K562 (cell line): Measurements from ENCODE around the gene CCDC85B. TPM values are rescaled to one million over a fixed set of nuclear protein-coding genes. Genes with fewer than 3 reads are reported as not detected.
A peak's percentile ranks its signal among the peaks of the same experiment; 100 is the strongest.

Experiments used
- ARHGAP35 ChIP-seq: fragments of 450-650 bp; IDR thresholded peaks from 2 replicates; pipeline ENCODE4 v1.6.1; 2018; ENCODE audit not compliant: partially characterized antibody
- ARID1B ChIP-seq: fragments of 450-650 bp; IDR thresholded peaks from 2 replicates; pipeline ENCODE4 v1.6.1; 2016; ENCODE audit warnings: antibody characterized with exemption, mild to moderate bottlenecking, inconsistent platforms
- ETV5 ChIP-seq: sonication (generic); formaldehyde crosslinking; IDR thresholded peaks from 2 replicates; pipeline ENCODE4 v1.4.0; 2020; ENCODE audit warnings: low read depth, mild to moderate bottlenecking, missing genetic modification reagents
- FOXJ2 ChIP-seq: fragments of 200-800 bp; sonication (Bioruptor generic); IDR thresholded peaks from 2 replicates; pipeline ENCODE4 v1.6.1; 2016; ENCODE audit warnings: missing genetic modification characterization, missing compliant biosample characterization
- HDAC8 ChIP-seq: fragments of 450-650 bp; IDR thresholded peaks from 2 replicates; pipeline ENCODE4 v1.6.1; 2016; ENCODE audit warnings: mild to moderate bottlenecking, missing genetic modification characterization, moderate library complexity, missing compliant biosample characterization
- MYNN ChIP-seq, 2 experiments: sonication (generic); formaldehyde crosslinking in 1 of 2; IDR thresholded peaks; 2 replicates each; pipeline versions ENCODE4 v1.5.0 to v1.6.1; 2016 to 2020; ENCODE audit warnings: antibody characterized with exemption in 1 of 2, missing genetic modification reagents in 1 of 2
- NFXL1 ChIP-seq: fragments of 450-650 bp; formaldehyde crosslinking; IDR thresholded peaks from 2 replicates; pipeline ENCODE4 v1.4.0; 2021; ENCODE audit warnings: mild to moderate bottlenecking
- POLR3A ChIP-seq: IDR thresholded peaks from 2 replicates; pipeline ENCODE4 v1.6.1; 2011; ENCODE audit warnings: borderline replicate concordance, mild to moderate bottlenecking, moderate library complexity; ENCODE audit not compliant: insufficient read length, insufficient read depth; ENCODE audit errors: extremely low read depth
- POU5F1 ChIP-seq: fragments of 150-350 bp; IDR thresholded peaks from 2 replicates; pipeline ENCODE4 v1.6.1; 2014; ENCODE audit warnings: borderline replicate concordance, low read length, low read depth, mild to moderate bottlenecking; ENCODE audit not compliant: partially characterized antibody
- PYGO2 ChIP-seq: fragments of 450-650 bp; IDR thresholded peaks from 2 replicates; pipeline ENCODE4 v1.6.1; 2016; ENCODE audit warnings: mild to moderate bottlenecking, missing genetic modification characterization, moderate library complexity, missing compliant biosample characterization
- RAD51 ChIP-seq: fragments of 450-650 bp; IDR thresholded peaks from 2 replicates; pipeline ENCODE4 v1.7.1; 2016; ENCODE audit warnings: low read depth, mild to moderate bottlenecking, borderline replicate concordance
- RBBP5 ChIP-seq: fragments of 200-600 bp; sonication (generic); IDR thresholded peaks from 2 replicates; pipeline ENCODE4 v1.6.1; 2012; ENCODE audit warnings: borderline replicate concordance, mild to moderate bottlenecking, low read length, control low read depth, inconsistent platforms; ENCODE audit not compliant: insufficient read depth, poor library complexity, severe bottlenecking
- SNIP1 ChIP-seq: fragments of 450-650 bp; IDR thresholded peaks from 2 replicates; pipeline ENCODE4 v1.7.1; 2017; ENCODE audit warnings: low read depth, mild to moderate bottlenecking
- SNRNP70 ChIP-seq: fragments of 200-400 bp; formaldehyde crosslinking; optimal IDR thresholded peaks from 2 replicates; pipeline ENCODE3; 2017; ENCODE audit warnings: low read depth, low read length
- SOX6 ChIP-seq: fragments of 450-650 bp; IDR thresholded peaks from 2 replicates; pipeline ENCODE4 v1.6.1; 2014; ENCODE audit warnings: mild to moderate bottlenecking
- SRSF9 ChIP-seq: fragments of 200-400 bp; formaldehyde crosslinking; IDR thresholded peaks from 2 replicates; pipeline ENCODE4 v1.6.1; 2017; ENCODE audit warnings: low read depth, low read length, borderline replicate concordance
- STAT6 ChIP-seq: sonication (generic); formaldehyde crosslinking; IDR thresholded peaks from 2 replicates; pipeline ENCODE4 v1.8.1; 2023; ENCODE audit warnings: mild to moderate bottlenecking, missing genetic modification reagents
- ZFPM2 ChIP-seq: fragments of 250-450 bp; sonication (Bioruptor Pico); IDR thresholded peaks from 2 replicates; pipeline ENCODE4 v1.5.1; 2022; ENCODE audit warnings: mild to moderate bottlenecking
- ZNF124 ChIP-seq: sonication (generic); formaldehyde crosslinking; IDR thresholded peaks from 2 replicates; pipeline ENCODE4 v1.8.1; 2022; ENCODE audit warnings: missing genetic modification reagents
- ZNF512 ChIP-seq: IDR thresholded peaks from 2 replicates; pipeline ENCODE4 v1.6.1; 2016; ENCODE audit warnings: missing genetic modification characterization, missing compliant biosample characterization
- ZNF609 ChIP-seq: sonication (generic); formaldehyde crosslinking; IDR thresholded peaks from 2 replicates; pipeline ENCODE4 v1.8.1; 2023; ENCODE audit warnings: missing genetic modification reagents, mild to moderate bottlenecking, borderline replicate concordance
- polyA plus RNA-seq, 8 experiments: library from polyadenylated mRNA; depleted of rRNA in 4 of 8; stranded (reverse) in 5 of 8; unstranded in 3 of 8; fragments of >200 nt; fragmentation: Nextera tagmentation in 2 of 8; fragmentation: Illumina TruSeq in 1 of 8; extraction: Ambion mirVana in 2 of 8; extraction: Trizol in 1 of 8; gene quantifications; 2 replicates each; pipeline versions ENCODE4 v1.2.1 to v1.2.3, GENCODE V29; 2011 to 2014; ENCODE audit warnings: inconsistent platforms in 1 of 8, missing spikeins in 1 of 8
- total RNA-seq, 7 experiments: library from RNA; depleted of rRNA in 6 of 7; stranded (reverse); fragments of >200 nt in 6 of 7; fragmentation: Illumina TruSeq in 2 of 7; extraction: Trizol in 2 of 7; gene quantifications; 2 replicates each; pipeline versions ENCODE4 v1.2.1 to v1.2.3, GENCODE V29; 2011 to 2021; ENCODE audit warnings: low replicate concordance in 1 of 7

Gene CCDC85B
- total and polyA plus RNA-seq, 9 of the 15 experiments (the other 6 are each of a cell fraction or from before 2014, with no cell fraction given): 0.14 to 138 (median 6.2) TPM

GRCh38 chr11:65847746-65848145, 42.7 kb upstream of the CCDC85B start (continued):
- no peak for TF ChIP-seq ZNF609 (CRISPR knock-in tag)
- no peak for TF ChIP-seq POLR3A
- TF ChIP-seq PYGO2 (tag): no peak
- no peak for TF ChIP-seq RBBP5
- TF ChIP-seq ZNF124 (CRISPR knock-in tag): no peak
- peak; percentile 64; the same call in 1 of the 2 replicates for TF ChIP-seq SOX6
- no peak for TF ChIP-seq STAT6 (CRISPR knock-in tag)
- TF ChIP-seq ARID1B: 0 out of 2 replicates have a peak, but pooled peaks have one; percentile 15
- TF ChIP-seq NFXL1: no peak
- no peak for TF ChIP-seq SNIP1
- no peak for TF ChIP-seq POU5F1
- no peak for TF ChIP-seq SNRNP70
- no peak for TF ChIP-seq ZFPM2 (CRISPR knock-in tag)
- peak; percentile 68 for TF ChIP-seq FOXJ2 (tag)
- TF ChIP-seq ARHGAP35: no peak
- no peak for TF ChIP-seq ZNF512 (tag)
- TF ChIP-seq RAD51: no peak
- TF ChIP-seq HDAC8 (tag): no peak
- TF ChIP-seq ETV5 (CRISPR knock-in tag): no peak
- no peak for TF ChIP-seq MYNN (IDR thresholded peaks at IDR 0.05)
- no peak for TF ChIP-seq MYNN (CRISPR knock-in tag; IDR thresholded peaks at IDR 0.05)
- no peak for TF ChIP-seq SRSF9
